PFSK-1 (cell line): ENCODE measurements around the gene DSTN.

Experiments used
- POLR2AphosphoS5 ChIP-seq: IDR thresholded peaks from 2 replicates; pipeline ENCODE4 v1.6.1; 2012; ENCODE audit warnings: low read depth, mild to moderate bottlenecking, control low read depth, low read length, moderate library complexity
- TAF1 ChIP-seq: IDR thresholded peaks from 2 replicates; pipeline ENCODE4 v1.6.1; 2012; ENCODE audit warnings: low read length, control low read depth, borderline replicate concordance; ENCODE audit not compliant: insufficient read depth
- TF ChIP-seq, protein P1 (sequence below), 2 experiments: IDR thresholded peaks; 2 replicates each; pipeline versions ENCODE4 v1.6.1 to v1.8.0; 2011 to 2012; ENCODE audit warnings: low read depth in 2 of 2, low read length in 2 of 2, control low read depth in 1 of 2, inconsistent platforms in 1 of 2, mild to moderate bottlenecking in 1 of 2, moderate library complexity in 1 of 2; ENCODE audit not compliant: insufficient read depth in 1 of 2

- TF ChIP-seq, protein P1, sequence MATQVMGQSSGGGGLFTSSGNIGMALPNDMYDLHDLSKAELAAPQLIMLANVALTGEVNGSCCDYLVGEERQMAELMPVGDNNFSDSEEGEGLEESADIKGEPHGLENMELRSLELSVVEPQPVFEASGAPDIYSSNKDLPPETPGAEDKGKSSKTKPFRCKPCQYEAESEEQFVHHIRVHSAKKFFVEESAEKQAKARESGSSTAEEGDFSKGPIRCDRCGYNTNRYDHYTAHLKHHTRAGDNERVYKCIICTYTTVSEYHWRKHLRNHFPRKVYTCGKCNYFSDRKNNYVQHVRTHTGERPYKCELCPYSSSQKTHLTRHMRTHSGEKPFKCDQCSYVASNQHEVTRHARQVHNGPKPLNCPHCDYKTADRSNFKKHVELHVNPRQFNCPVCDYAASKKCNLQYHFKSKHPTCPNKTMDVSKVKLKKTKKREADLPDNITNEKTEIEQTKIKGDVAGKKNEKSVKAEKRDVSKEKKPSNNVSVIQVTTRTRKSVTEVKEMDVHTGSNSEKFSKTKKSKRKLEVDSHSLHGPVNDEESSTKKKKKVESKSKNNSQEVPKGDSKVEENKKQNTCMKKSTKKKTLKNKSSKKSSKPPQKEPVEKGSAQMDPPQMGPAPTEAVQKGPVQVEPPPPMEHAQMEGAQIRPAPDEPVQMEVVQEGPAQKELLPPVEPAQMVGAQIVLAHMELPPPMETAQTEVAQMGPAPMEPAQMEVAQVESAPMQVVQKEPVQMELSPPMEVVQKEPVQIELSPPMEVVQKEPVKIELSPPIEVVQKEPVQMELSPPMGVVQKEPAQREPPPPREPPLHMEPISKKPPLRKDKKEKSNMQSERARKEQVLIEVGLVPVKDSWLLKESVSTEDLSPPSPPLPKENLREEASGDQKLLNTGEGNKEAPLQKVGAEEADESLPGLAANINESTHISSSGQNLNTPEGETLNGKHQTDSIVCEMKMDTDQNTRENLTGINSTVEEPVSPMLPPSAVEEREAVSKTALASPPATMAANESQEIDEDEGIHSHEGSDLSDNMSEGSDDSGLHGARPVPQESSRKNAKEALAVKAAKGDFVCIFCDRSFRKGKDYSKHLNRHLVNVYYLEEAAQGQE (IDR thresholded peaks at IDR 0.05; ENCODE audit: insufficient read depth in 1 of 2, low read depth in 2 of 2, low read length in 2 of 2) = no peak
- TF ChIP-seq POLR2AphosphoS5 (no peak), TAF1 (no peak)
Measured at GRCh38 chr20:17624070-17624469, 54.2 kb downstream of the DSTN start.
